RCC 7860 (cell line): Measurements from ENCODE around the gene KIAA1614.

Source experiments
- DNase-seq: peaks from one replicate; pipeline ENCODE4 v3.0.0-alpha.2; 2015; ENCODE audit warnings: low spot score
- FAIRE-seq: peaks from 2 replicates; lab custom pipeline; 2012; peaks lifted over from hg19 to GRCh38; lab: Jason Lieb, UNC

Gene KIAA1614

GRCh38 chr1:180906511-180906910, 6.2 kb upstream of the KIAA1614 start:
- FAIRE-seq (no peak), DNase-seq (no peak)

- DNase-seq (no peak), FAIRE-seq (no peak)
Observed at GRCh38 chr1:180907313-180908055, 5.2 kb upstream of the KIAA1614 start.

GRCh38 chr1:180908074-180908765, 4.5 kb upstream of the KIAA1614 start:
- FAIRE-seq (no peak), DNase-seq (no peak)

- DNase-seq (no peak), FAIRE-seq (no peak)
Observed at GRCh38 chr1:180909005-180909414, 3.7 kb upstream of the KIAA1614 start.

- DNase-seq, result no peak
Observed at GRCh38 chr1:180909462-180909976, 3.2 kb upstream of the KIAA1614 start.

GRCh38 chr1:180911640-180912191, 981 bp upstream of the KIAA1614 start:
- FAIRE-seq, result no peak
- DNase-seq, result no peak

More at GRCh38 chr1:180909462-180909976, 3.2 kb upstream of the KIAA1614 start:
- FAIRE-seq, result no peak

- FAIRE-seq, result no peak
- no peak for DNase-seq
Observed at GRCh38 chr1:180912211-180912800, 391 bp upstream of the KIAA1614 start.

GRCh38 chr1:180915426-180915965, 2.8 kb downstream of the KIAA1614 start:
- FAIRE-seq, result no peak
- no peak for DNase-seq

GRCh38 chr1:180916012-180916770, 3.5 kb downstream of the KIAA1614 start:
- FAIRE-seq (no peak), DNase-seq (no peak)

- FAIRE-seq (no peak), DNase-seq (no peak)
Observed at GRCh38 chr1:180916771-180917170, 4.1 kb downstream of the KIAA1614 start.

GRCh38 chr1:180917306-180918065, 4.8 kb downstream of the KIAA1614 start:
- FAIRE-seq (no peak), DNase-seq (no peak)

- peak; percentile 24 for DNase-seq
- FAIRE-seq, result no peak
Observed at GRCh38 chr1:180918519-180918918, 5.8 kb downstream of the KIAA1614 start.

GRCh38 chr1:180919183-180919700, 6.5 kb downstream of the KIAA1614 start:
- no peak for DNase-seq
- no peak for FAIRE-seq

GRCh38 chr1:180920193-180920592, 7.5 kb downstream of the KIAA1614 start:
- DNase-seq, result no peak
- no peak for FAIRE-seq

- FAIRE-seq (no peak), DNase-seq (no peak)
Observed at GRCh38 chr1:180920702-180921101, 8.0 kb downstream of the KIAA1614 start.

GRCh38 chr1:180921386-180921785, 8.7 kb downstream of the KIAA1614 start:
- FAIRE-seq (no peak), DNase-seq (no peak)

- FAIRE-seq (no peak), DNase-seq (no peak)
Observed at GRCh38 chr1:180921891-180922630, 9.4 kb downstream of the KIAA1614 start.

GRCh38 chr1:180922631-180923015, 9.9 kb downstream of the KIAA1614 start:
- no peak for DNase-seq
- no peak for FAIRE-seq
